HUDEP-2 (cell line): ENCODE measurements around the gene CAPN2.
A peak's percentile ranks its signal among the peaks of the same experiment; 100 is the strongest.
"Not testable (repeated sequence)": the region's sequence is repeated elsewhere in the genome, so short reads cannot be mapped to it uniquely, and the experiment has no call there.

Experiments used
- DNase-seq, 76 experiments: peaks; one replicate each; lab custom pipeline; 2025; ENCODE audit not compliant: unreplicated experiment in 76 of 76; lab: John Stamatoyannopoulos, UW

Gene CAPN2

DNA sequence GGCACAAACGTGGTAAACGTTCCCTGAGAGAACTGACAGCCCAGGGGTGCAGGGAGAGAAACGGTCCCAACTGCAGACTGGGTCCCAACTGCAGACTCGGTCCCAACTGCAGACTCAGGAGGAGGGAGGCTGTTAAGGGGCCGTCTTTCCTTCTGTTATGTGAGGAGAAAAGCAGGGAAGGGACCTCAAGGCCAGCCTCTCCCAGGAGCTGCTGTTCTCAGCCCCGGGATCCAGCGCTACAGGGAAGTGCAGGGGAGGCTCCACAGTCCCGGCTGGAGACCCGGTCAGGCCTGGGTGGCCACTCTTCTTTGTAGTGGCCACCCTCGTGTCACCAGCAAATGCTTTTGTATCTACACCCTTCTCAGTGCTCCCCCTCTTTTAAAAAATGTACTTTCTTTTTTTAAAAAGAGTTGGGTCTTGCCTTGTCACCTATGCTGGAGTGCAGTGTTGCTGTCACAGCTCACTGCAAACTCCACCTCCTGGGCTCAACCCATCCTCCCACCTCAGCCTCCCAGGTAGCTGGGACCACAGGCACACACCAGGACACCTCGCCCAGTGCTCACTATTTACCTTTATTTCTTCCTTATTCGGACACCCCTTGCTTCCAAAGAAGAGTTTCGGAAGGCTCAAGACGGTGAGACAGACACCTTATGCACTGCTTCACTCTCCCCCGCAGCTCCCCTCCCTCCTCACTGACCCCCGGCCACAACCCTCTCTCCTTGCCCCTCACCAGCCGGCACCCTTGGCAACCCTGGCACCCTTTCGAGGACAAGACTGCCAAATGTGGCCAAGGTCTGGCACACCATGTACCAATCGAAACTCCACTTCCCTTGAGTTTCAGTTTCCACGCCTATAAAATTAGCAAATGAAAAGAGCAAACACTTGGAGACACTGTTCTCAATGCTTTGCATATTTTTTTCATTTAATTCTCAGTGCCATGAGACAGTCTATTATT lies 21.8 kb downstream of the CAPN2 start:
- no peak for DNase-seq

- not testable (repeated sequence) for DNase-seq
Observed at GRCh38 chr1:223736638-223737037, 24.3 kb downstream of the CAPN2 start.

DNA sequence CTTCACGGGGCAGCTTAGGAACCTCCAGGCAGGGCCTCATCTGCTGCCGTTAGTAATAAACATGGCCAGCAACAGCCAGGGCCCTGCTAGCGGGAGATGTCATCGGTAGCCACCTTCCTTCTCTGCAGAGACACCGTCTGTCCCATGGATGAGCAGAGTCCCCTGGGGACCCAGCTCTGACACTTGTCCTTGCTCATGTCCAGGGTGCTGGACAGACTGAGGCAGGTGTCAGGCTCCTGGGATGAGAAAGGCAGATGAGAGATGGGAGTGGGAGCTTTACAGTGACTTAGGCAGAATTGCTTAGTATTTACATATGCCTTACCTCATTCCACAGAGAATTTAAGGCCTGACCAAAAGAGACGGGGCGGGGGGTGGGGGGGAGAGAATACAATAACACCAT lies 25.0 kb downstream of the CAPN2 start:
- no peak for DNase-seq

- no peak for DNase-seq
Observed at GRCh38 chr1:223738465-223739365, 26.4 kb downstream of the CAPN2 start.

GRCh38 chr1:223739366-223740037 lies 27.2 kb downstream of the CAPN2 start:
- DNase-seq = no peak

GRCh38 chr1:223740038-223740736 lies 27.8 kb downstream of the CAPN2 start:
- DNase-seq = not testable (repeated sequence)

DNA sequence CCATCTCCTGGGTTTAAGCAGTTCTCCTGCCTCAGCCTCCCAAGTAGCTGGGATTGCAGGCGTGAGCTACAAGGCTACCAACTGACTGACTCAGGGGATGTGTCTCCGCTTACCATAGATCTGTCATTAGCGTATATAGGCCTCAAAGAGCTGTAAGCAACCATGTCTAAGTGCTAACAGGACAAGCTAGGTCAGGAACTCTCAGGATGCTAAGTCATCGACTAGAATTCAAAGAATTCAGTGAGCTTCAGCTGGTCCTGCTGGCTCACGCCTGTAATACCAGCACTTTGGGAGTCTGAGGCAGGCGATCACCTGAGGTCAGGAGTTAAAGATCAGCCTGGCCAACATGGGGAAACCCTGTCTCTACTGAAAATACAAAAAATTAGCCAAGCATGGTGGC lies 29.5 kb downstream of the CAPN2 start:
- no peak for DNase-seq

GRCh38 chr1:223742856-223743517 lies 30.6 kb downstream of the CAPN2 start:
- no peak for DNase-seq

- DNase-seq = no peak
Observed at GRCh38 chr1:223745731-223746130, 33.4 kb downstream of the CAPN2 start.

- no peak for DNase-seq
Observed at GRCh38 chr1:223747838-223748335, 35.5 kb downstream of the CAPN2 start.

DNA sequence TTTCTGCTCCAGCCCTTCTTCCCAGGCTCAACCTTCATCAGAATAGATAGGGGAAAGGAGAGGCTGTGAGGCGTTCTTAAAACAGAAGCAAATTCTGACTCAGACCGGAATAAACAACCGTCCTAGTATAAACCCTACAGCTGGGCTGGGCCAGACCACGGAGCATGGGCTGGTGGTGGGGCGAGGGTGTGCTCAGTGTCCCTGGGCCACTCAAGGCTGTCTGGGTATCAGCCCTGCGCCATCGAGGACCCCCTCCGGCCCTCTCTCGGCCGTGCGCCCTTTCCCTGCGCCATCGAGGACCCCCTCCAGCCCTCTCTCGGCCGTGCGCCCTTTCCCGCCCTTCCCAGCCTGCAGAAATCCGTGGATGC lies 36.0 kb downstream of the CAPN2 start:
- DNase-seq = no peak

GRCh38 chr1:223748773-223749733 lies 36.7 kb downstream of the CAPN2 start:
- peak in 49 of 76 experiments; percentile 2 to 64 (median 26) for DNase-seq

- DNase-seq = no peak
Observed at GRCh38 chr1:223750730-223751570, 38.6 kb downstream of the CAPN2 start.

DNA sequence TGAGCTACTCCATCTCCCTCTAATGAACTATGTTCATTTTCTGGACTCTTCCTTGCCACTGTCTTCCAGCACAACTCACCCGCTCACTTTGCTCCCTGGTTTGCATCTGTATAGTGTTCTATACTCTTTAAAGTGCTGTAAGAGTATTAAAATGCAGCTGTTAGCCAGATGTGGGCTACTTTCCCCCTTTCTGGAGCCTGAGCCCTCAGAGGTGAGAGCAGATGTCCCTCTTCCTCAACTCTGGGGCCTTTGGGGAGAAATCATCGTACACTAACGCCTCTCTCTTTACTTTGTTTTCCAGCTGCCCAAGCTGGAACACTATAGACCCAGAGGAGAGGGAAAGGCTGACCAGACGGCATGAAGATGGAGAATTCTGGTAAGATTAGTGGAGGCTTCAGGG lies 39.4 kb downstream of the CAPN2 start:
- no peak for DNase-seq

DNA sequence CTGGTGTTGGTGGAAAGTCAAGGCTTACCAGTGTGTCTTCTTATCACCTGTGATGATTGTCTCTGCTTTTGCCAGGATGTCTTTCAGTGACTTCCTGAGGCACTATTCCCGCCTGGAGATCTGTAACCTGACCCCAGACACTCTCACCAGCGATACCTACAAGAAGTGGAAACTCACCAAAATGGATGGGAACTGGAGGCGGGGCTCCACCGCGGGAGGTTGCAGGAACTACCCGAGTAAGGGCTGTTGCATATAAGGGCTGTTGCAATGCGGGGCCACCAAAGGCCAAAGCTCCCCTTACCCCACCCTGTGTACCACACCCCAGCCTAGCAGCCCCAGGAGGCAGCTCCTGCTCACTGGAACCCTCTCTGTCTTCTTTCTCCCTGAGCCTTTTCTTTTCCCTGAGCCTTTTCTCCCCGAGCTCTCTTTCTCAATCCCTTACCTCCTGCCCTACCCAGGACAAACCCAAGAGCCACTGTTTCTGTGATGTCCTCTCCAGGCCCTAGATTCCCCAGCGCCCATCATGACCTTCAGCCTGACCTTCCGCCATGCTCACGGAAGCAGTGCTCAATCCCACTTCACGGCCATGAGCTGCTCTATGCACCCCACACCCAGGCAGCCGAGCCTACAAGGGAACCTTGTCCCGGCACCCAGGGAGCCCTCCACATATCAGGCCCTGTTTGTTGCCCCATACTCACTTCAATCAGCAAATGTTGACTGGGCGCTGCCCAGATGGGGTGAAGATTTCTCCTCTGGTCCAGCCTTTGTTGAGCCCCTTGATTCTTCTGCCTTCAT lies 40.6 kb downstream of the CAPN2 start:
- no peak for DNase-seq

DNA sequence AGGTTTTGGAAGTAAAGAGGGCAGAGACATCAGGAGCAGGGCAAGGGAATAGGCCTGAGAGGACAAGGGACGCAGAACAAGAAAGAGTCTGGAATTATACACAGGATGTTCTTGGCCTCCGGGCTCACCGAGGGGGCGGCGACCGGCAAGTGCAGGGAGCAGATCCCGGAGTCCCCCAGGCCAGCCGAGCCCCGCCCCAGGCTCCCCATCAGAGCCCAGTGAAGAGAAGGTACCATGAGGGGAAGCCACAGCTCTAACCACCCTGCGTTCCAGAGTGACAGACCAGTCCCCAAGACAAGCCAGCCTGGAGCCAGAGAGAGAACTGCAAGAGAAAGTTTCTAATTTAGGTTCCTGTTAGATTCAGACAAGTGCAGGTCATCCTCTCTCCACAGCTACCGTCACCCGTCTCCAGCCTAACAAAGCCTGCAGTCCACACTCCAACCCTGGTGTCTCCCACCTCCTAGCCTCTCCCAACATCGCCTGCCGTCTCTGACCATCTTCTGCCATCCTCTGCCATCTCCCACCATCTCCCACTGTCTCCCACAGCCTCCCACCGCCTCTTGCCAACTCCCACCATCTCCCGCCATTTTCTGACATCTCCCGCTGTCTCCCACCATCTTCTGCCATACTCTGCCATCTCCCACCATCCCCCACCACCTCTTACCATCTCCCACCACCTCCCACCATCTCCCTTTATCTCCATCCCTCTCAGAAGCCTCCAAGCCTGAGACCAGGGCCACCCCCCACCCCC lies 42.5 kb downstream of the CAPN2 start:
- no peak for DNase-seq
